H1 (cell line): ENCODE measurements around the gene ATP2C1. TPM values are rescaled to one million over a fixed set of nuclear protein-coding genes. Genes with fewer than 3 reads are reported as not detected.

Experiments
- CTCF ChIA-PET: fragments of 300-600 bp; sonication (Branson Sonifier 250); formaldehyde crosslinking; loops from one replicate; lab custom pipeline; 2021; ENCODE audit not compliant: partially characterized antibody; lab: Charles Lee
- POLR2A ChIA-PET: fragments of 300-600 bp; sonication (Branson Sonifier 250); formaldehyde crosslinking; loops from one replicate; lab custom pipeline; 2021; ENCODE audit warnings: inconsistent platforms; ENCODE audit not compliant: partially characterized antibody; lab: Charles Lee
- DNase-seq, 2 experiments: peaks; one replicate each; pipeline versions ENCODE4 v3.0.0 to v3.0.0-alpha.2; 2010 to 2022; ENCODE audit warnings: low spot score in 2 of 2, low read depth in 1 of 2, mixed read lengths in 1 of 2
- FAIRE-seq: peaks from 2 replicates; lab custom pipeline; 2011; peaks lifted over from hg19 to GRCh38; lab: Jason Lieb, UNC
- H2AFZ ChIP-seq: 2 replicates; pipeline ENCODE4 v1.8.1; 2012; ENCODE audit warnings: low read length, inconsistent platforms
- H2AK5ac ChIP-seq: 2 replicates; pipeline ENCODE4 v1.6.1; 2013; ENCODE audit warnings: low read depth, low read length
- H2BK120ac ChIP-seq: replicated peaks from 2 replicates; pipeline ENCODE3; 2013; ENCODE audit warnings: low read depth, low read length, inconsistent platforms
- H2BK12ac ChIP-seq: 2 replicates; pipeline ENCODE4 v1.6.1; 2013; ENCODE audit warnings: low read depth, low read length
- H2BK15ac ChIP-seq: 2 replicates; pipeline ENCODE4 v1.6.1; 2013; ENCODE audit warnings: low read length
- H2BK20ac ChIP-seq: 2 replicates; pipeline ENCODE4 v1.6.1; 2013; ENCODE audit warnings: low read length
- H2BK5ac ChIP-seq: 2 replicates; pipeline ENCODE4 v1.6.1; 2013; ENCODE audit warnings: low read depth, low read length
- H3K14ac ChIP-seq: 2 replicates; pipeline ENCODE4 v1.6.1; 2013; ENCODE audit warnings: inconsistent platforms; ENCODE audit not compliant: insufficient read length
- H3K18ac ChIP-seq: 2 replicates; pipeline ENCODE4 v1.6.1; 2013; ENCODE audit warnings: low read length; ENCODE audit errors: extremely low read depth
- H3K23ac ChIP-seq: 2 replicates; pipeline ENCODE4 v1.6.1; 2013; ENCODE audit warnings: inconsistent platforms; ENCODE audit not compliant: insufficient read length
- H3K23me2 ChIP-seq: 2 replicates; pipeline ENCODE4 v1.6.1; 2013; ENCODE audit warnings: low read depth, low read length
- H3K27ac ChIP-seq: 2 replicates; pipeline ENCODE4 v1.6.1; 2011; ENCODE audit warnings: low read depth, low read length, inconsistent platforms
- H3K27me3 ChIP-seq, 4 experiments: replicated peaks in 1 of 4; 1 replicate in 1 of 4; 2 replicates in 3 of 4; pipeline versions ENCODE4 v1.6.1 to v1.8.1; 2011 to 2013; ENCODE audit warnings: low read length in 3 of 4, mild to moderate bottlenecking in 3 of 4, inconsistent platforms in 2 of 4, mixed read lengths in 2 of 4, moderate library complexity in 1 of 4; ENCODE audit not compliant: control insufficient read depth in 3 of 4, insufficient read depth in 3 of 4; ENCODE audit errors: extremely low read depth in 1 of 4
- H3K36me3 ChIP-seq, 4 experiments: 2 replicates each; pipeline versions ENCODE4 v1.6.1 to v1.8.1; 2011 to 2013; ENCODE audit warnings: mild to moderate bottlenecking in 4 of 4, low read length in 3 of 4, moderate library complexity in 2 of 4, control low read depth in 1 of 4, inconsistent platforms in 1 of 4; ENCODE audit not compliant: insufficient read depth in 4 of 4, control insufficient read depth in 2 of 4
- H3K4ac ChIP-seq: replicated peaks from 2 replicates; pipeline ENCODE3; 2013; ENCODE audit warnings: low read length, low read depth, mixed read lengths, inconsistent platforms; ENCODE audit not compliant: insufficient read length
- H3K4me1 ChIP-seq, 4 experiments: replicated peaks in 1 of 4; 1 replicate in 1 of 4; 2 replicates in 3 of 4; pipeline versions ENCODE4 v1.6.1 to v1.8.1; 2011 to 2013; ENCODE audit warnings: low read length in 3 of 4, inconsistent platforms in 2 of 4, mixed read lengths in 1 of 4; ENCODE audit not compliant: insufficient read depth in 4 of 4, control insufficient read depth in 3 of 4
- H3K4me2 ChIP-seq, 2 experiments: 2 replicates each; pipeline versions ENCODE4 v1.6.1 to v1.8.1; 2011 to 2013; ENCODE audit warnings: low read depth in 2 of 2, low read length in 2 of 2, control low read depth in 1 of 2, inconsistent platforms in 1 of 2, mild to moderate bottlenecking in 1 of 2; ENCODE audit not compliant: insufficient read depth in 1 of 2
- H3K4me3 ChIP-seq, 4 experiments: fragments of 200-600, 300-600 bp in 1 of 4; sonication (generic), shearing (Covaris generic), sonication (Bioruptor Twin) in 1 of 4; 2 replicates each; pipeline versions ENCODE4 v1.5.1 to v1.8.1; 2011 to 2016; ENCODE audit warnings: low read length in 4 of 4, low read depth in 3 of 4, control low read depth in 2 of 4, inconsistent platforms in 2 of 4, mild to moderate bottlenecking in 2 of 4, mixed read lengths in 1 of 4, moderate library complexity in 1 of 4; ENCODE audit not compliant: insufficient read depth in 2 of 4; ENCODE audit errors: extremely low read depth in 1 of 4
- H3K56ac ChIP-seq: replicated peaks from 2 replicates; pipeline ENCODE3; 2013; ENCODE audit warnings: low read depth, mild to moderate bottlenecking, mixed read lengths, low read length, inconsistent platforms; ENCODE audit not compliant: insufficient read length
- H3K79me1 ChIP-seq: 2 replicates; pipeline ENCODE4 v1.6.1; 2013; ENCODE audit warnings: low read depth, low read length, control low read depth
- H3K79me2 ChIP-seq, 2 experiments: 2 replicates each; pipeline versions ENCODE4 v1.6.1 to v1.8.1; 2012 to 2013; ENCODE audit warnings: low read length in 2 of 2, mild to moderate bottlenecking in 2 of 2, inconsistent platforms in 1 of 2; ENCODE audit not compliant: insufficient read depth in 2 of 2, control insufficient read depth in 1 of 2
- H3K9ac ChIP-seq, 4 experiments: replicated peaks in 1 of 4; 1 replicate in 1 of 4; 2 replicates in 3 of 4; pipeline versions ENCODE4 v1.6.1 to v1.8.1; 2011 to 2013; ENCODE audit warnings: low read depth in 3 of 4, low read length in 3 of 4, control low read depth in 2 of 4, mild to moderate bottlenecking in 2 of 4, moderate library complexity in 2 of 4, inconsistent platforms in 1 of 4; ENCODE audit errors: extremely low read depth in 1 of 4
- H3K9me3 ChIP-seq, 2 experiments: 2 replicates each; pipeline versions ENCODE4 v1.6.1 to v1.8.1; 2012 to 2013; ENCODE audit warnings: mild to moderate bottlenecking in 2 of 2, moderate library complexity in 2 of 2, control low read depth in 1 of 2, inconsistent platforms in 1 of 2, low read depth in 1 of 2, low read length in 1 of 2, mixed read lengths in 1 of 2; ENCODE audit not compliant: insufficient read depth in 2 of 2
- H4K20me1 ChIP-seq, 2 experiments: replicated peaks in 1 of 2; 2 replicates each; pipeline versions ENCODE3 to v1.8.1; 2011 to 2013; ENCODE audit warnings: inconsistent platforms in 2 of 2, low read length in 2 of 2, mild to moderate bottlenecking in 1 of 2; ENCODE audit not compliant: insufficient read depth in 2 of 2, control insufficient read depth in 1 of 2
- H4K5ac ChIP-seq: 2 replicates; pipeline ENCODE4 v1.6.1; 2013; ENCODE audit warnings: low read length, low read depth, mixed read lengths, inconsistent platforms; ENCODE audit not compliant: insufficient read length
- H4K8ac ChIP-seq: 2 replicates; pipeline ENCODE4 v1.8.0; 2013; ENCODE audit warnings: mild to moderate bottlenecking, moderate library complexity, low read length, inconsistent platforms; ENCODE audit not compliant: insufficient read depth; ENCODE audit errors: extremely low read depth
- H4K91ac ChIP-seq: replicated peaks from 2 replicates; pipeline ENCODE3; 2013; ENCODE audit warnings: low read length, mixed read lengths, inconsistent platforms; ENCODE audit not compliant: insufficient read length
- ATF3 ChIP-seq: IDR thresholded peaks from 2 replicates; pipeline ENCODE4 v1.6.1; 2011; ENCODE audit warnings: low read depth, mild to moderate bottlenecking, low read length; ENCODE audit not compliant: insufficient read depth
- BCL11A ChIP-seq, 2 experiments: IDR thresholded peaks; one replicate each; pipeline ENCODE4 v1.6.1; 2011; ENCODE audit warnings: low read depth in 2 of 2, low read length in 2 of 2, mild to moderate bottlenecking in 2 of 2
- CBX5 ChIP-seq: fragments of 300-800, 300-1000 bp; sonication (generic); IDR thresholded peaks from 2 replicates; pipeline ENCODE4 v1.7.1; 2016; ENCODE audit warnings: antibody characterized with exemption, low read length, low read depth
- CBX8 ChIP-seq: fragments of 300-800, 300-1000 bp; sonication (generic); IDR thresholded peaks from 2 replicates; pipeline ENCODE4 v1.7.1; 2016; ENCODE audit warnings: low read depth, low read length, borderline replicate concordance
- CHD1 ChIP-seq: IDR thresholded peaks from 2 replicates; pipeline ENCODE4 v1.6.1; 2012; ENCODE audit warnings: low read depth, low read length, improper control_type of control experiment
- KDM1A ChIP-seq: fragments of 200-600, 300-600 bp; sonication (generic); IDR thresholded peaks from 2 replicates; pipeline ENCODE4 v1.7.1; 2016; ENCODE audit warnings: mild to moderate bottlenecking, low read length, borderline replicate concordance
- NANOG ChIP-seq: IDR thresholded peaks from 2 replicates; pipeline ENCODE4 v1.6.1; 2011; ENCODE audit warnings: low read length, low read depth, mild to moderate bottlenecking, inconsistent platforms; ENCODE audit not compliant: insufficient read depth, poor library complexity, severe bottlenecking
- POLR2AphosphoS5 ChIP-seq: IDR thresholded peaks from 2 replicates; pipeline ENCODE4 v1.6.1; 2011; ENCODE audit warnings: low read depth, low read length
- POU5F1 ChIP-seq: IDR thresholded peaks from 2 replicates; pipeline ENCODE4 v1.6.1; 2011; ENCODE audit warnings: low read depth, mild to moderate bottlenecking, low read length, moderate library complexity
- RAD21 ChIP-seq, 2 experiments: IDR thresholded peaks in 1 of 2; conservative IDR thresholded peaks in 1 of 2; 2 replicates each; pipeline ENCODE4 v1.6.1; 2011; ENCODE audit warnings: low read depth in 2 of 2, low read length in 2 of 2, improper control_type of control experiment in 1 of 2, inconsistent platforms in 1 of 2, mild to moderate bottlenecking in 1 of 2, moderate library complexity in 1 of 2
- RFX5 ChIP-seq: IDR thresholded peaks from 2 replicates; pipeline ENCODE4 v1.6.1; 2011; ENCODE audit warnings: low read depth, low read length, improper control_type of control experiment, borderline replicate concordance
- SP2 ChIP-seq: IDR thresholded peaks from 2 replicates; pipeline ENCODE4 v1.6.1; 2012; ENCODE audit warnings: mild to moderate bottlenecking, low read length, inconsistent platforms
- WGBS, 2 experiments: shearing (Covaris generic) in 1 of 2; methylation state at CpG; one replicate each; pipeline versions ENCODE4 v1.1.6 to v1.1.7; 2013 to 2015; ENCODE audit warnings: low lambda C conversion rate in 2 of 2, mixed read lengths in 2 of 2, inconsistent platforms in 1 of 2, low coverage in 1 of 2, missing lambda C conversion rate in 1 of 2; ENCODE audit not compliant: insufficient replicate concordance in 2 of 2, insufficient coverage in 1 of 2, insufficient read length in 1 of 2; ENCODE audit errors: extremely low coverage in 1 of 2, missing lambda C conversion rate in 1 of 2; 5-methylcytosine and 5-hydroxymethylcytosine counted together
- polyA plus RNA-seq, 7 experiments: library from polyadenylated mRNA; depleted of rRNA in 3 of 7; stranded (reverse) in 5 of 7; unstranded in 2 of 7; fragments of >200 nt in 5 of 7; fragments of 200-250 nt in 2 of 7; gene quantifications; 1 replicate in 5 of 7; 2 replicates in 1 of 7; 4 replicates in 1 of 7; pipeline versions ENCODE4 v1.2.1 to v1.2.3, GENCODE V29; 2011 to 2013; ENCODE audit warnings: missing spikeins in 2 of 7, mixed read lengths in 2 of 7
- total RNA-seq: library from RNA; stranded (reverse); fragmentation: NEBNext Ultra II Directional; extraction: Animal tissue kit (Norgen Biotek cat#: 25700); gene quantifications from 2 replicates; pipeline ENCODE4 v1.2.1, GENCODE V29; 2021
- TF ChIP-seq, protein P1 (sequence below): IDR thresholded peaks from 2 replicates; pipeline ENCODE4 v1.6.1; 2012; ENCODE audit warnings: inconsistent platforms

ATP2C1 gene
- total and polyA plus RNA-seq, 2 of the 8 experiments (the other 6 are each of a cell fraction or from before 2014, with no cell fraction given) = 50.7 to 68.5 TPM

GRCh38 chr3:130976706-130977105 is 82.8 kb downstream of the ATP2C1 start:
- Histone ChIP-seq H3K27me3 (no peaks in the 10 kb centered on the region), H3K36me3 (peaks cover 0 to 14% (median 1%) of the 10 kb centered on the region in 4 experiments; a peak in 3 of 8 replicates), H3K4ac (no peak overlapping the region), H3K79me2 (no peaks in the 10 kb centered on the region), H3K4me3 (no peak overlapping the region), H3K4me2 (no peak overlapping the region), H3K79me1 (0 out of 2 replicates have a peak, but pooled peaks cover 2% of the 10 kb centered on the region), H3K14ac (no peak overlapping the region), H2BK5ac (no peak overlapping the region), H4K5ac (no peak overlapping the region), H3K4me1 (peaks cover 0 to 3% (median 2%) of the 10 kb centered on the region in 4 experiments; a peak in 3 of 7 replicates), H3K56ac (no peak overlapping the region), H3K23me2 (no peaks in the 10 kb centered on the region), H3K18ac (no peak overlapping the region), H2BK20ac (no peak overlapping the region), H2BK15ac (no peak overlapping the region), H4K20me1 (peaks cover 0 to 2% of the 10 kb centered on the region in 2 experiments), H2AFZ (no peak overlapping the region), H3K9me3 (no peaks in the 10 kb centered on the region), H3K9ac (no peak overlapping the region), H4K91ac (no peak overlapping the region), H4K8ac (no peak overlapping the region), H3K27ac (no peak overlapping the region), H2BK120ac (no peak overlapping the region), H3K23ac (no peak overlapping the region), H2BK12ac (no peak overlapping the region), H2AK5ac (no peak overlapping the region)
- ChIA-PET CTCF (no interaction called here), POLR2A (no interaction called here)
- DNase-seq (no peak), FAIRE-seq (no peak)
- WGBS, 2 experiments = 88% methylated on average over 4 of the region's 4 CpGs; no CpG with 5 or more reads in 1 of the 2 experiments
- TF ChIP-seq BCL11A (IDR thresholded peaks at IDR 0.05; ENCODE audit: low read depth in 2 of 2, low read length in 2 of 2) (no peak), CHD1 (no peak), RAD21 (IDR thresholded peaks at IDR 0.05 in 1 of 2, conservative IDR thresholded peaks at IDR 0.05 in 1 of 2; ENCODE audit: low read depth in 2 of 2, low read length in 2 of 2) (no peak), KDM1A (no peak), CBX5 (no peak), ATF3 (no peak), SP2 (no peak), NANOG (no peak), RFX5 (no peak), POU5F1 (no peak), CBX8 (no peak), POLR2AphosphoS5 (no peak)
- TF ChIP-seq, protein P1, sequence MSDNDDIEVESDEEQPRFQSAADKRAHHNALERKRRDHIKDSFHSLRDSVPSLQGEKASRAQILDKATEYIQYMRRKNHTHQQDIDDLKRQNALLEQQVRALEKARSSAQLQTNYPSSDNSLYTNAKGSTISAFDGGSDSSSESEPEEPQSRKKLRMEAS = no peak
